Adrenal gland (tissue), 5 donors: Measurements from ENCODE around the gene ETFA.

Experiments used
- POLR2A ChIP-seq, 2 donors: fragments of 450-650 bp; IDR thresholded peaks; one replicate each; pipeline ENCODE4 v1.6.1; 2017; ENCODE audit warnings: antibody characterized with exemption in 2 of 2, mild to moderate bottlenecking in 2 of 2, moderate library complexity in 1 of 2
- TF ChIP-seq, protein P1 (sequence below), 6 experiments: fragments of 450-650 bp in 4 of 6; fragments of 200-600 bp in 2 of 6; sonication (generic) in 1 of 6; IDR thresholded peaks; 1 replicate in 5 of 6; 2 replicates in 1 of 6; pipeline versions ENCODE4 v1.5.1 to v1.8.0; 2016 to 2021; ENCODE audit warnings: antibody characterized with exemption in 6 of 6, mild to moderate bottlenecking in 2 of 6, moderate library complexity in 1 of 6
- donor health status: DM: no; HTN: no; CAD: no.

DNA sequence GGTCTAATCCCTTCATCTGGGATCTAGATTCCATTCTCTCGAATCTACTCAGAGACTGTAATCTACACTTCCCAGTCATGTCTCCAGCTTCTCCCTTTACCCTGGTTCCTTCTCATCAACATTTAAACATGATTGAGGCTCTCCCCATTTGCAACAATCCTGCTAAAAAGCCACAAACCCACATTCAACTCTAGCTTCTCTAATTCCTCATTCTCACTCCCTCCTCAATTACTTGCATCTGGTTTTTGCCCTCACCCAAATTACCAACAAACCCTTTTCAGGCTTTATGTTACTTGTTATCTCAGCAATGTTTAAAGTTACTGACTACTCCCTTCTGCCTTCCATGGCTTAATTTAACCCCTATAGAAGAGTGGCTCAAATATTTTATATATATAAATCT is 11.5 kb downstream of the ETFA start:
- TF ChIP-seq, protein P1, sequence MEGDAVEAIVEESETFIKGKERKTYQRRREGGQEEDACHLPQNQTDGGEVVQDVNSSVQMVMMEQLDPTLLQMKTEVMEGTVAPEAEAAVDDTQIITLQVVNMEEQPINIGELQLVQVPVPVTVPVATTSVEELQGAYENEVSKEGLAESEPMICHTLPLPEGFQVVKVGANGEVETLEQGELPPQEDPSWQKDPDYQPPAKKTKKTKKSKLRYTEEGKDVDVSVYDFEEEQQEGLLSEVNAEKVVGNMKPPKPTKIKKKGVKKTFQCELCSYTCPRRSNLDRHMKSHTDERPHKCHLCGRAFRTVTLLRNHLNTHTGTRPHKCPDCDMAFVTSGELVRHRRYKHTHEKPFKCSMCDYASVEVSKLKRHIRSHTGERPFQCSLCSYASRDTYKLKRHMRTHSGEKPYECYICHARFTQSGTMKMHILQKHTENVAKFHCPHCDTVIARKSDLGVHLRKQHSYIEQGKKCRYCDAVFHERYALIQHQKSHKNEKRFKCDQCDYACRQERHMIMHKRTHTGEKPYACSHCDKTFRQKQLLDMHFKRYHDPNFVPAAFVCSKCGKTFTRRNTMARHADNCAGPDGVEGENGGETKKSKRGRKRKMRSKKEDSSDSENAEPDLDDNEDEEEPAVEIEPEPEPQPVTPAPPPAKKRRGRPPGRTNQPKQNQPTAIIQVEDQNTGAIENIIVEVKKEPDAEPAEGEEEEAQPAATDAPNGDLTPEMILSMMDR (IDR thresholded peaks at IDR 0.05), result no peak
- no peak for TF ChIP-seq POLR2A (IDR thresholded peaks at IDR 0.05)
